CD1c-positive myeloid dendritic cell (primary cell): ENCODE results near the gene FAM184A.
"Not testable (repeated sequence)": the region's sequence is repeated elsewhere in the genome, so short reads cannot be mapped to it uniquely, and the experiment has no call there.

ENCODE experiments used
- DNase-seq: peaks from one replicate; pipeline ENCODE4 v3.0.0-alpha.2; 2016; ENCODE audit errors: extremely low spot score

FAM184A gene

GRCh38 chr6:119100115-119100514, 21.7 kb upstream of the FAM184A start:
- no peak for DNase-seq

- not testable (repeated sequence) for DNase-seq
Observed at GRCh38 chr6:119097815-119098361, 19.4 kb upstream of the FAM184A start.

- DNase-seq, result no peak
Observed at GRCh38 chr6:119096721-119097565, 18.5 kb upstream of the FAM184A start.

GRCh38 chr6:119090256-119090655, 11.8 kb upstream of the FAM184A start:
- no peak for DNase-seq

- DNase-seq, result no peak
Observed at GRCh38 chr6:119084784-119085183, 6.3 kb upstream of the FAM184A start.

- DNase-seq, result no peak
Observed at GRCh38 chr6:119083007-119083406, 4.5 kb upstream of the FAM184A start.

GRCh38 chr6:119079283-119079809, 882 bp upstream of the FAM184A start:
- DNase-seq, result peak; percentile 24

GRCh38 chr6:119077643-119078375, 655 bp downstream of the FAM184A start:
- DNase-seq, result peak; percentile 27

- no peak for DNase-seq
Observed at GRCh38 chr6:119077391-119077642, 1.1 kb downstream of the FAM184A start.

GRCh38 chr6:119076576-119077390, 1.7 kb downstream of the FAM184A start:
- DNase-seq, result no peak

GRCh38 chr6:119076173-119076572, 2.3 kb downstream of the FAM184A start:
- no peak for DNase-seq

GRCh38 chr6:119075200-119075981, 3.1 kb downstream of the FAM184A start:
- no peak for DNase-seq

- DNase-seq, result no peak
Observed at GRCh38 chr6:119073307-119074051, 5.0 kb downstream of the FAM184A start.

- DNase-seq, result no peak
Observed at GRCh38 chr6:119071576-119071975, 6.9 kb downstream of the FAM184A start.

- no peak for DNase-seq
Observed at GRCh38 chr6:119067091-119067490, 11.4 kb downstream of the FAM184A start.

- DNase-seq, result no peak
Observed at GRCh38 chr6:119066517-119066916, 11.9 kb downstream of the FAM184A start.

- no peak for DNase-seq
Observed at GRCh38 chr6:119065955-119066354, 12.5 kb downstream of the FAM184A start.

- DNase-seq, result no peak
Observed at GRCh38 chr6:119065382-119065781, 13.1 kb downstream of the FAM184A start.

GRCh38 chr6:119063491-119063890, 15.0 kb downstream of the FAM184A start:
- no peak for DNase-seq

GRCh38 chr6:119061215-119061614, 17.2 kb downstream of the FAM184A start:
- no peak for DNase-seq
